HL-60 (cell line): ENCODE results near the gene KIAA0930.

Experiments used
- CTCF ChIP-seq: IDR thresholded peaks from one replicate; pipeline ENCODE4 v1.5.1; 2011; ENCODE audit warnings: low read length, control low read depth, inconsistent platforms; ENCODE audit not compliant: insufficient read depth
- POLR2AphosphoS5 ChIP-seq: IDR thresholded peaks from 2 replicates; pipeline ENCODE4 v1.6.1; 2012; ENCODE audit warnings: low read depth
- REST ChIP-seq: IDR thresholded peaks from 2 replicates; pipeline ENCODE4 v1.6.1; 2012; ENCODE audit warnings: low read depth; ENCODE audit not compliant: insufficient replicate concordance

- no peak for TF ChIP-seq CTCF
- no peak for TF ChIP-seq POLR2AphosphoS5
- no peak for TF ChIP-seq REST
Measured at GRCh38 chr22:45262195-45262930, 21.7 kb upstream of the KIAA0930 start.
